Limb (tissue), 2 donors: ENCODE data around the gene ATP7B.
"Not testable (repeated sequence)": the region's sequence is repeated elsewhere in the genome, so short reads cannot be mapped to it uniquely, and the experiment has no call there.

Source experiments
- DNase-seq, 2 donors: peaks; one replicate each; pipeline ENCODE4 v3.0.0-alpha.2; 2016; ENCODE audit errors: extremely low spot score in 2 of 2

The ATP7B gene

DNA sequence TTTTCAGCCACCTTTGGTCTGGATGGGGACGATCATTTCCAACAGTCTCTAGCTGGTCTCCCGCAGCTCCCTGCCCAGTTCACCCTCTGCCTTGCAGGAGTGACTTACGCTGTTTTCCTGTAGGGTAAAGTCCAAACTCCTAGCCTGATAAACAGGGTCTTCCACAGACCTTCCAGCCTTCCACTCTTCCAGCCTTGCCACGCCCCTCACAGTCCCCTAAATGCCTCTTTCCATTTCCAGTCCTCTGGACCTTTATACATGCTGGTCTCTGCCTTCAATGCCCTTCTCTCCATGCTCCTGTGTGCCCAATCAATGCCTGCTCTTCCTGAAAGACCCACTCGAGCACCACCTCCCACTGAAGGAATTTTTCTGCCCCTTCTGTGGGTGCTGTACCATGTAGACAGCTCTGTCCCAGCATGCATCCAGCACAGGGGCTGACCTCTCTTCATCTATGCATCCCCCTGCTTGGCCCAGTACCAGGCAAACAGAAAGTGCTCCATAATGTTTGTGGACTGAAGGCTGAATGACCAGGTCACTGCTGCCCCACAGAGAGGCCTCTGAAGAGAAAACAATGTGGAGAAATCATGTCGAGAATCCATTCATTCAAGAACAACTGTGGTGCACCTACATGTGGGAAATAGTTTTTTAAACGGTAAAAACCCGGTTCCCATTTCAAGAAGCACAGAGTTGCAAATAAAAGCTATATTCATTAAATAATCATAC lies 4.6 kb downstream of the ATP7B start:
- no peak for DNase-seq

- no peak for DNase-seq
Measured at GRCh38 chr13:52005841-52006522, 5.3 kb downstream of the ATP7B start.

DNA sequence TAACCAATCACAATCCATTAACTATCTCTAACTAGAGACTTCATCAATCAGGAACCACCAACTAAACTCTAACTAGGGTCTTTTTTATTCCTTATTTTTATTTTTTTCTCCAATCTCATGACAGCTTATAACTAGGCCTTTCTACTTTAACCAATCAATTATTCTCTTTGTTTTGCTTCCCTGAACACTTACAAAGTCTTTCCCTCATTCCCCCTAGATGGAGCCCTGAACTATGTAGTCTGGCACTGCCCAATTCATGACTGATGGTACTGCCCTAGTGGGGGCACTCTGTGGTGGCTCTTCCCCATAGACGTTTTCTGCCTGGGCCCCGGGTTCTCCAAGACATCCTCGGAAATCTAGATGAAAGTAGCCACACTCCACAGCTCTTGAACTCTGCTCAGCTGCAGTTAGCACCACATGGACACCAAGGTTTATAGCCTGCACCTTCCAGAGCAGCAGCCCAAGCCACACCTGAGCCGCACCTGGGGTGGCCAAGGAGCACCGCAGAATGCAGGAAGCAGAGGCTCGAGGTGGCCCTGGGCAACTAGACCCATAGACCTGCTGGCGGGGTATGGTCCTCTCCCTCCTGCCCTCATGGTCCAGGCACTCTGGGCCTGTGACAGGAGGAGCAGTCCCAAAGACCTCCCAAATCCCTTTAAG lies 6.6 kb downstream of the ATP7B start:
- DNase-seq: no peak

GRCh38 chr13:52003541-52003940 lies 7.7 kb downstream of the ATP7B start:
- no peak for DNase-seq

GRCh38 chr13:52002361-52002760 lies 8.9 kb downstream of the ATP7B start:
- DNase-seq: no peak

GRCh38 chr13:52001120-52001731 lies 10.0 kb downstream of the ATP7B start:
- DNase-seq: no peak

DNA sequence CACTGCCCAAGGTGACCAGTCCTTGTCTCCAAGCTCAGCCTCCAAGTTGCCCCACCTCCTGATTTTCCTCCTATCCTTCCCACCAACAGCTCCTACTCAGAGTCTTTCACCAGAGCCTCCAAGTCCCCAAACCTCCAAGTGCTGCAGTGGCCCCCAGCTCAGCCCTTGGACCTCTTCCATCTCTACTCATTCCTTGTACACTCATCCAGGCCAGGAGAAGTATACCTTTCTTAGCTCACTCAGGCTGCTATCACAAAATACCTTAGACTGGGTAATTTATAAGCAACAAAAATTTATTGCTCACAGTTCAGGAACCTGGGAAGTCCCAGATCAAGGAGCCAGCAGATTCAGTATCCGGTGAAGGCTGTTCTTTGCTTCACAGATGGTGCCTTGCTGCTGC lies 11.3 kb downstream of the ATP7B start:
- no peak for DNase-seq

DNA sequence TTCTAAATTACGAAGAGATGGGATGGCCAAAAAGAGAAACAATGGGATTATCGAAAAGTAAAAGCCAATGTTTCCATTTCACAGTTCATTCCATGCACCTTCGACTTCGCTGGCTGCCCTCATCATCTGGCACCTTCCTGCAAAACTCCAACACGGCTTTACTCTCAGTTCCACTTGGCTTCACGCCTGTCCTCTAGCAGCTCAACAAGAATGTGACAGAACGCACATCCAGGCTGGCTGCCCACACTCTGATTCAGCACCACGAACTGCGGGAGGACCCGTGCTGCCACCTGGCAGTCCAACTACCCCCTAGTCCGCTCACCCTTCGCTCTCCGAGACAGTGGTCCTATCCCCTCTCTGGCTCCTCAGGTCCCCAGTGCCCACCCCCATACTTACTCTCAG lies 11.7 kb downstream of the ATP7B start:
- DNase-seq: no peak

- no peak for DNase-seq
Measured at GRCh38 chr13:51998723-51999509, 12.3 kb downstream of the ATP7B start.

DNA sequence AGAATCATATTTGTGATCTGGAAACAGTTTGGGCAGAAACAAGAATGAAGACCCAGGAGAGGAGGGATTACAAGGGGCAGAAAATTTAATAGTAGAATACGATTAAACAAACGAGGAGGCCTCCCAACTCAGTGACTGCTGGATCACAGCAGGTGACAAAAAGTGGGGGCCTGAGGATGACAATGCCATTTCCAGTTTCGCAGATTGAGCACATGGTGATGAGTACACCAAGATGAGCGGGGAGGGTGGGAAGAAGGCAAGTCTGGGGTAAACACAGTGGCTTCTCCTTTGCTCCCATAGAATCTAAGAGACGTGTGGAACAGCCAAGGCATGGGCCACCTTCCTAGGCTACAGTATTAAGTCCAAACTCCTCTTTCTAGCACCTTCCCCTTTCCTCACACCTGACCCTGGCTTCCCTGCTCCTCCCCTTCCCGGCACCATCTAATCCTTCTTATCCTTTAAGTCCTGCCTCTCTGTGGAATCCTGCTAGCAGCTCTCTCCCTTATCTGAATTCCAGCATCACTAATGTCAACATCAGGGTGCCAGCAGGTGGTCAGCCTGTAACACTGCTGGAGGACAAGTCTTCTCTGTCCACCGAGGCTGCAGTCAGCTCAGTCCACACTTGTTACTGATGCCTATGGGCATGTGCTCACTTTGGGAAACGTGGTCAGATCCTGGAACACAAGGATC lies 13.5 kb downstream of the ATP7B start:
- DNase-seq: no peak

GRCh38 chr13:51997186-51997585 lies 14.1 kb downstream of the ATP7B start:
- DNase-seq: no peak

DNA sequence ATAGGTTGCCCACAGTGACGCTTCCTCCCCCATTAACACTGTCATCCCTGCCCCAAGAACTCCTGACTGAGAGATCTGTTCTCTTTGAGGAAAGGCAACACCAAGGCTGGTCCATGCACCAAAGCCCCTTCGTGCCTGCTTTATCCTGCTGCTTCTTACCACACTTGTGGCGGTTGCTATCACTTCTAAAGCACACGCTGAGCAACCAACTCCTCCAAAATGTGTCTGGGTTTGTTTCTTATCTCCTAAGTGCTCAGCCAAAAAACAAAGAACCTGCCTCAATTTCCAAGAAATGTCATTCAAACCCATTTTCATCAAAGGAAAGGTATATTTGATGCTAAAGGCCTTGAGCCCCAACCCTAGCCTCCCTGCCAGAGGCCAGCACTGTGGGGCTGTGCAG lies 14.6 kb downstream of the ATP7B start:
- DNase-seq: no peak

- DNase-seq: no peak
Measured at GRCh38 chr13:51995677-51996551, 15.3 kb downstream of the ATP7B start.

DNA sequence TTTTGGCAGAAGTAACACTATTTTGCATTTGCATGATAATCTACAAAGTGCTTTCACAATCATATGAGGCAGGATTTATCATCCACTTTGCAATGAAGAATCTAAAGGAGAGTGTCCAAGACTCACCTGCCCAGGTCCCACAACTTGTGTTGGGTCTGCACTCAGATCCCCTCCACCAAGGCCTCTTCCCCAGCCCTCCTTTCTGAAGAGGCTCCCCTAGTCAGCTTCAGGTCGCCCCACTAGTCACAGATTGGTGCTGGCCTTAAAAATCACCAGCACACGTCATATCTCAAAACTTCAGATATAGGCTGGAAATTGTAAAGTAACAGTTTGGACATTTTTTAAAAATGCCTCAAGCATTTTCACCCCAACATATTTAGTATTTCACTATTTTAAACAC lies 17.5 kb downstream of the ATP7B start:
- no peak for DNase-seq

DNA sequence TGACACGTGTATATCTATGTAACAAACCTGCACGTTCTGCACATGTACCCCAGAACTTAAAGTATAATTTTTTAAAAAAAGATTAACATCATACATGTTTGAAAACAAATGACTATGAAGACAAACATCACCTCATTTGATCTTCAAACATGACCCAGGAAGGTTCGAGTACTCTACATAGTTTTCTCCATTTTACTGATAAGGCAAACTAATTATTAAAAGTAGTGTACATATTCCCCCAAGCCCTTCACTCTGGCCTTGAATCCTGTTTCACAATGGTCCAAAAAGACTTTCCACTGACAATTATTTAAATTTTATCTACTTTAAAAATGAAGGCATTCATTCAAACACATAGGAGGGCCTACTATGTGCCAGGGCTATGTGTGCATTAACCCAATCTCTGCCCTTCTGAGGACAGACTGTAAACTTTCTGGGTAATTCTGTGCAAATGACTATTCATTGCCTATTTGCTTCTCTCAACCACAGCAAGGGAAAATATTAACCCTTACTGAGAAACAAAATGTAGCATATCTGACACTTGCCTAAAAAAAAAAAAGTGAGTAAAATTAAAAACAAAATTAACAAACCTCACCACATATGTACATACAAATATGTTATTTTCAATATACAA lies 22.1 kb downstream of the ATP7B start:
- no peak for DNase-seq

DNA sequence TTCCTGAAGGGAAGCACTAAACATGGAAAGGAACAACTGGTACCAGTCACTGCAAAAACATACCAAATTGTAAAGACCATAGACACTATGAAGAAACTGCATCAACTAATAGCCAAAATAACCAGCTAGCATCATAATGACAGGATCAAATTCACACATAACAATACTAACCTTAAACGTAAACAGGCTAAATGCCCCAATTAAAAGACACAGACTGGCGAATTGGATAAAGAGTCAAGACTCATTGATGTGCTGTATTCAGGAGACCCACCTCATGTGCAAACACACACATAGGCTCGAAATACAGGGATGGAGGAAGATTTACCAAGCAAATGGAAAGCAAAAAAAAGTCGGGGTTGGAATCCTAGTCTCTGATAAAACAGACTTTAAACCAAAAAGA lies 26.3 kb downstream of the ATP7B start:
- DNase-seq: not testable (repeated sequence)

DNA sequence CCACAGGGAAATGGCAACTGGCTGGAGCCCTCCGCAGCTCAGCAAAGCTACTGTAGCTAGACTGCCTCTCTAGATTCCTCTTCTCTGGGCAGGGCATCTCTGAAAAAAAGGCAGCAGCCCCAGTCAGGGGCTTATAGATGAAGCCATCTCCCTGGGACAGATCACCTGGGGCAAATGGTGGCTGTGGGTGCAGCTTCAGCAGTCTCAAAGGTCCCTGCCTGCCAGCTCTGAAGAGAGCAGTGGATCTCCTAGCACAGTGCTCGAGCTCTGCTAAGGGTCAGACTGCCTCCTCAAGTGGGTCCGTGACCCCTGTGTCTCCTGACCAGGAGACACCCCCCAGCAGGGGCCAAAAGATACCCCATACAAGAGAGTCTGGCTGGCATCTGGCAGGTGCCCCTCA lies 28.0 kb downstream of the ATP7B start:
- not testable (repeated sequence) for DNase-seq

- DNase-seq: no peak
Measured at GRCh38 chr13:51981355-51981754, 29.9 kb downstream of the ATP7B start.

GRCh38 chr13:51980908-51981307 lies 30.3 kb downstream of the ATP7B start:
- DNase-seq: no peak
